COLO829 (cell line): ENCODE results near the gene TLE3.

Experiments used
- DNase-seq: peaks from one replicate; pipeline ENCODE4 v3.0.0; 2012; ENCODE audit warnings: low spot score

TLE3 gene

GRCh38 chr15:70098461-70099166 lies 897 bp upstream of the TLE3 start:
- no peak for DNase-seq

- no peak for DNase-seq
These were observed 390 bp upstream of the TLE3 start for GRCh38 chr15:70098153-70098460.

- DNase-seq: no peak
These were observed 725 bp downstream of the TLE3 start for GRCh38 chr15:70097063-70097320.

GRCh38 chr15:70096215-70097062 lies 1.3 kb downstream of the TLE3 start:
- no peak for DNase-seq

GRCh38 chr15:70095408-70096214 lies 2.1 kb downstream of the TLE3 start:
- DNase-seq: no peak

- DNase-seq: no peak
These were observed 2.9 kb downstream of the TLE3 start for GRCh38 chr15:70094690-70095311.

- DNase-seq: no peak
These were observed 4.0 kb downstream of the TLE3 start for GRCh38 chr15:70093481-70094319.

- DNase-seq: no peak
These were observed 4.6 kb downstream of the TLE3 start for GRCh38 chr15:70093070-70093469.

GRCh38 chr15:70092464-70093027 lies 5.2 kb downstream of the TLE3 start:
- DNase-seq: no peak

- no peak for DNase-seq
These were observed 5.8 kb downstream of the TLE3 start for GRCh38 chr15:70091726-70092463.

GRCh38 chr15:70090436-70091296 lies 7.1 kb downstream of the TLE3 start:
- DNase-seq: no peak

- DNase-seq: no peak
These were observed 8.1 kb downstream of the TLE3 start for GRCh38 chr15:70089692-70089971.

- no peak for DNase-seq
These were observed 8.6 kb downstream of the TLE3 start for GRCh38 chr15:70088887-70089691.

- no peak for DNase-seq
These were observed 9.3 kb downstream of the TLE3 start for GRCh38 chr15:70088455-70088854.

- no peak for DNase-seq
These were observed 9.9 kb downstream of the TLE3 start for GRCh38 chr15:70087708-70088352.

- no peak for DNase-seq
These were observed 11.1 kb downstream of the TLE3 start for GRCh38 chr15:70086636-70087035.

GRCh38 chr15:70084461-70084860 lies 13.3 kb downstream of the TLE3 start:
- DNase-seq: no peak

GRCh38 chr15:70083946-70084345 lies 13.8 kb downstream of the TLE3 start:
- DNase-seq: no peak

GRCh38 chr15:70083418-70083817 lies 14.3 kb downstream of the TLE3 start:
- DNase-seq: no peak
